22Rv1 (cell line): ENCODE measurements around the gene MARF1.

ENCODE experiments used
- CTCF ChIP-seq: fragments of 450-650 bp; IDR thresholded peaks from 2 replicates; pipeline ENCODE4 v1.5.1; 2017; ENCODE audit warnings: mild to moderate bottlenecking
- ZFX ChIP-seq: fragments of 450-650 bp; IDR thresholded peaks from 2 replicates; pipeline ENCODE4 v1.6.1; 2017; ENCODE audit warnings: antibody characterized with exemption, borderline replicate concordance

DNA sequence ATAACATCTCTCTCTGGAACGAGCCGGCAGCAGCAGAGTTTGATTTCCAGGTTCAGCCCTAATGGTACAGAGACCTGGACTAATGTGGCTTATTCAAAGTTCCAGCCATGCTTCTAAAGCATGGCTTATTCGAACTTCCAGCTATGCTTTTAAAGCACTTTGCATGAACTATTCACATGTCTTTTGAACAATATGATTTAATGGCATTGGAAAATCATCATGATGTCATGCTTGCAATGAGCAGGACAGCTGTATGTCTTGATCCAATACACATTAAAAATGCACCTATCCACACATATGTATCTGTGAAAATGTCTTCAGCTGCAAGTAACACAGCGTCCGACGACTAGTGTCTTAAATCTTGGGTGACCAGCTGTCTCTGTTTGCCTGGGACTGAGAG lies 85.7 kb downstream of the MARF1 start:
- TF ChIP-seq CTCF, result no peak
- no peak for TF ChIP-seq ZFX
